Stimulated activated naive CD4-positive, alpha-beta T cell (primary cell): ENCODE results near the gene TSHR.
"Not testable (repeated sequence)": the region's sequence is repeated elsewhere in the genome, so short reads cannot be mapped to it uniquely, and the experiment has no call there.

Experiments
- DNase-seq, 6 experiments: peaks; one replicate each; lab custom pipeline; 2025; lab: John Stamatoyannopoulos, UW

Gene TSHR

DNA sequence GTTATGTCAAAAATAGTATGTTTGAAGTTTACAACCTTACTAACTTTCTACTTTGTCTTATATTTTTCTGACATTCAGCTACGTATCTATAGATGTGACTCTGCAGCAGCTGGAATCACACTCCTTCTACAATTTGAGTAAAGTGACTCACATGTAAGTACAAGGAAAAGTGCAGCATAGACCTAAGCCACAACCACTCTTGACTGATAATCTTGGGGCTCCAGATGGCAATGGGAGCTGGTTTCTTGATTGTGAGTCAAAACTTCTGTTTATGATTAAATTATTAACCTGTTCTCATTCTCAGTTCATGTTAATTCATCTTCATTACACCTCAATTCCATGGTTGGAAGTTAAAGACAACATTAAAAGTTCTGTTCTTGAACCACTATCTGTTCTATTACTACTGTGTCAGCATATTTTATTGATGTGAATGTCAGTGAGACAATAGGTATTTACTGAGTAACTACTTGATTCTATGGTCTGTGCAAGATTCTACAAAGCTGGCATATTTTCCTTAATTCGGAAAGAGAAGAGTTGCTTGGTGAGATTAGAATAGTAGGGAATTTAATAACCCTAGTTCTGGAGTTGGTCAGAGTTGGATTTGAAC is 112.9 kb downstream of the TSHR start:
- no peak for DNase-seq

DNA sequence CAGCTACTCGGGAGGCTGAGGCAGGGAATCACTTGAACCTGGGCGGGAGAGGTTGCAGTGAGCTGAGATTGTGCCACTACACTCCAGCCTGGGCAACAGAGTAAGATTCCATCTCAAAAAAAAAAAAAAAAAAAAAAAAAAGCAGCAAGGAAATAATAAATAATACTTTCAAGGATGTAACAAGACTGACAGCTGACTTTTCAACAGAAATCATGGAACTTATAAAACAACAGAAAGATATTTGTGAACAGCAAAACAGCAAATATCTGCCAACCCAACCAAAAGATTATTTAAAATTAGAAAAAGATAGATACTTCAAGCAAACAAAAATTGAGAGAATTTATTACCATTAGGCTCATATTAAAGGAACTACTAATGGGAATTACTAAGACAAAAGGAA is 115.1 kb downstream of the TSHR start:
- DNase-seq: no peak

DNA sequence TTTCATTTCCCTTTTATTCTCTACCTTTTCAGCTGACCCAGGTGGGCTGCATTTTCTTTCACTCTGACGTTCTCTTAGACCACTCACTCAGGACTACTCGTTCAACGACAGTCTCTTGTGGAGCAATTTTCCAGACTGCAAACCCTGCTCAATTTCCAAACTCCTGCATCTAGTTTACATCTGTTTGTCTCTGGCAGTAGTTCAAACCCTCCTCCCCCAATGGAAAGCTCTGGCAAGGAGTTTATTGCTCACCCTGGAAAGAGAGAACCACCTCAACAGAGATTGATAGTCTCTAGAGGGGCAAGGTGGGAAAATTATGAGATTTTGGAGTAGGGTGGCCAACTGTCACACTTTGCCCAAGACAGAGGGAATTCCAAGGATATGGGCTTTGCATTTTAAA is 130.2 kb downstream of the TSHR start:
- no peak for DNase-seq

DNA sequence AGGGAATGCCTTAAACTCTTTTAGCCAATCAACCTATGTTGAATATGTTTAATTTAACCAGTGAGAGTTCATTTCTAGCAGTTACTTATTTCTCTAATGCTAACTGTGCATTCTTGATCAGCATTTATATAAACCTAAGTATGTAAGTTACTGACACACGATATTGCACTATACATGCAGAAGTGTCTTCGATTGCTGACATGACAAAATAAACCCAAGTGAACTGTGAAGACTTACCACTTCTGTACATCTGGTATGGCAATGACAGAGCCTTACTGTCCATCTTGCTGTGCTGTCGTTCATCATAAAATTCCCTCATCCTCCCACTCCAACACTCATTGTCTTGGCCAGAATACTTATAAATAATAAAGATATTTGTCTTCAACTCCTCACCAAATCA is 131.8 kb downstream of the TSHR start:
- no peak for DNase-seq

DNA sequence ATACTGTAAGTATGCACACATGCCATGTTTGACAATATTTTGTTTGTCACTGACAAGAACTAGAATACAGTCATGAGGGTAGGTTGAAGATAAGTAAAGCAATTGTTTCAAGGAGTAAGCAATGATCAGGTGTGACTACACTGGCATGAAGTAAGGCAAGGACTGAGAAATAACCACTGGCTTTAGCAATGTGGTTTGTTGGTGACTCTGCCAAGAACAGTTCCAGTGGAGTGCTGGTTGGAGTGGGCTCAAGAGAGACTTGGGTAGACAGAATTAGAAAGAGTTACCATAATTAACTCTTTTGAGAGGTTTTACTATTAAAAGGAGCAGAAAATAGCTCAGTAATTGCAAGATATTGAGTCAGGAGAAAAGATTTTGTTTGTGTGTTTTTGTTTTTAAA is 135.7 kb downstream of the TSHR start:
- DNase-seq: no peak

DNA sequence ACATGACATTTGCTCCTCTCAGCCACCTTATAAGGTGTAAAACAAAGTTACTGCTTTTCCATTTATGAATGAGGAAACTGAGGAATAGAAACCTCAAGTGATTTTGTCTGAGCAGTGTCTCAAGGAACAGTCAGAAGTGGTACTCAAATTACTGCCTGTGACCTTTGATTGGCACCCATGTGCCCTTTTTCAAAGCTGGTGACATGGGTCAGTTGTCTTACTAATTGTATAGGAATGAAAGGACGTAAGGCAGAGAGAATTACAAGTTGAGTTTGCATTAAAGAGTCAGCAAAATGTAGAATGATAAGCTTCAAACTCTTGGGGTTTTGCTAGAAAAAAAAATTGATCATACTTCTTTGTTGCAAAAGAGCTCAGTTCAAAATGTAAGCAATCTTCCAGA is 136.2 kb downstream of the TSHR start:
- no peak for DNase-seq

DNA sequence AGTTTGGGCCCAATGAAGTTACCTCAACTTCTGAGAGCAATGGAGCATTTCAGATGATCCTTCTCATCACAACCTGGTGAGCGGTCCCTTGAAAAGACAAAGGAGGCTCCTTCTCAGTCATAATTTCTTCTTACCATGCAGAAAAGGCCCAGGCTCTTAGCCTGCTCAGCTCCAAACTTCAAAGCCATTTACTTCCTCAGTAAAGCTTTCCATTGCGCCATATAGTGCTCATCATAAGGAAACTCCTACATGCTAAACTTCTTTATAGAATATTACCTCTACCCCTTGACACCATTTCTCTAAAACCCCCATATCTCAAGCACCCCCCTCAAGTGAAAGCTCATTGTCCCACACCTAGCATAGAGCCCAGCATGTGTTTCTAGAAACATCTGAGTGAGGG is 138.2 kb downstream of the TSHR start:
- DNase-seq: no peak

DNA sequence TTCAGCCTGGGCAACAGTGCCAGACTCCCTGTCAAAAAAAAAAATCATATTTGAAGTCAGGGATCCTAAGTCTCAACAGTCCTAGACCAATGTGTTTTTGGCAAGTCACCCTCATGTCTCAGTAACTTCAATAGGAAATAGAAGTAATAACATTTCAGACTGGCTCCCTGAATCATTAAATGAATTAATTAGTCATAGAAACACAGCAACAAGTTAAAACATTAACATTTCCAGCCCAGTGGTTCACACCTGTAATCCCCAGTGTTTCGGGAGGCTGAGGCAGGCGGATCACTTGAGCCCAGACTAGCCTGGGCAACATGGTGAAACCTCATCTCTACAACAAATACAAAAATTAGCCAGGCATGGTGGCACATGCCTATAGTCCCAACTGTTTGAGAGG is 140.1 kb downstream of the TSHR start:
- DNase-seq: no peak

DNA sequence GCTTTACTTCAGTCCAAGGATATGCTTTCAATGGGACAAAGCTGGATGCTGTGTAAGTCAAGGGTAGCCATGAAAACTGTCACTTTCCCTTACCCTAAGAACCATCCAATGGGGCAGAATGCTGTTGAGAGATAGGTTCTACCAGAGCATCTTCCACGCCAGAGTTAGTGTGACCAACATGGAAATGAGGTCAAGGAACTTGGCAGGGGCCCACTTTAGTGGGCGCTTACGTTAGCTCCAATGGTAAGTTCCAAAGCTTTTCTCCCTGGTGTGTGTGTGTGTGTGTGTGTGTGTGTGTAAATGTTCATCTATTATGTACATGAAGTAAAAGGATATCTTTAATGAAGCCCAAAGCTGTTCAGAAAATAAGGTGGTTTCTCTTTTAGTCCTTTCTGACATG is 141.2 kb downstream of the TSHR start:
- no peak for DNase-seq

DNA sequence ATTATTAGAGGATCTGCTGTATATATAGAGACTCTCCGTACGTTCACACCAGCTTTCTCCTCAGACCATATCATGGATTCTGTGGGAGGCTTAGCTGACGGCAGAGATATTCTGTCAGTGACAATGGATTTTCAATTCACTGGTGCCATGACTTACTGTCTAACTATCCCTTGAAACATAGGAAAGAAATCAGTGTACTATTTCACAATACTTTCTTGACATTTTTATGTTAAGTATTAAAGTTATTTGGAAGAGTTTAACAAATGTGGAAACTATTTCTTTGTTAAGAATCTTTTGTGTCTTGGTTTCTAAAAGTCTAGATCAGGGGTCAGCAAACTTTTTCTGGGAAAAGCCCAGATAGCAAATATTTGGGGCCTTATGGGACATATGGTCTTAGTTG is 146.8 kb downstream of the TSHR start:
- DNase-seq: no peak

DNA sequence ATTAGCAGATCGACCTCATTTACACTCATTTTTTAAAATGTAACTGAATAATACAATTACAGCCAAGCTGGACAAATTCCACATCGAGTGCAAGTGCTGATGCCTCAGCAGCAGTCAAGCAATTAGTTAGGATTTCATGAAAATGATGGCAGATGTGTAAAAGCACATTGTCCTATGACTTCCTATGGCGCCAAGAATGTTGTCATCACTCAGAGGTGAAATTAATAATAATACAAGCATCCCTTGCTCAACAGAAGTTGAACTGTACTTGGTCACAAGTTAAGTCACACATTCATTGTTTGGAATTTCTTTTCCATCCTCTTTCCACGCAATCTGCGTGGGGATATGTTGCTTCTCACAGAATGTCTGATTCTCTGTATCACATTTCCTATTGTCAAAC is 148.0 kb downstream of the TSHR start:
- DNase-seq: no peak

DNA sequence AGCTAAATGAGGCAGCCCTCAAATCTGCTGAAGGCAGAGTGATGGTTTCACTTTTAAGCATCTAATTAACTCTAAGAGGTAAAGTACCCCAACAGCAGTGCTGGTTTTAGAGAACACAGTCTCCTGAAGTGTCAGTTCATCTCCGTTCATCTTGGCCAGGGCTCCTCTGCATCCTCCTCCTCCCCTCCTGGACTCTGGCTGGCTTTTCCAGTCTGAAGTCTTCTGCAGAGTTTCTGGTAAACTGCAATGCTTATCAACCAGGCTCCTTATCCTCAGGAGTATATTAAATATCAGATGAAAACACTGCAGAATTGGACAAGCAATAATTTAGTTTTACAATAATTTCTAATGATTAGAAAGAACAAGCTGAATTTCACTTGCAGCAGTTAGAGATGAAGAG is 150.0 kb downstream of the TSHR start:
- DNase-seq: no peak

DNA sequence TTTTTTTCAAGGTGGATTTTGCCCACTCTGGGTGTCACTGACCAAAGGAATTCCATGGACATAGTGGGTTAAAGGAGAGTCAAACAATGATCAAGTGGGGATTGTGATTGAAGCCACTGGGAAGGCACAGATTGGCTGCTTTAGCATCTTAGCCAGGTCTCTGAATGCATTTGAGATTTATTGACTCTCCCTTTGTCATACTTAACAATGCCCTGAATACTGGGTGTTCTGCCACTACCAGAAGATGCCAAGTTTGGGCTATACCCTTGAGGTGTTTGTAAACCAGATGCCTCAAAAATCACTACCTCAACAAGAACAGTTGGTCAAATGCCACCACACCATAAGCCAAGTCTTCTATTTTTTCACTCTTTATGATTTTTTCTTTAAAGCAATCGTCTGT is 150.5 kb downstream of the TSHR start:
- DNase-seq: no peak

DNA sequence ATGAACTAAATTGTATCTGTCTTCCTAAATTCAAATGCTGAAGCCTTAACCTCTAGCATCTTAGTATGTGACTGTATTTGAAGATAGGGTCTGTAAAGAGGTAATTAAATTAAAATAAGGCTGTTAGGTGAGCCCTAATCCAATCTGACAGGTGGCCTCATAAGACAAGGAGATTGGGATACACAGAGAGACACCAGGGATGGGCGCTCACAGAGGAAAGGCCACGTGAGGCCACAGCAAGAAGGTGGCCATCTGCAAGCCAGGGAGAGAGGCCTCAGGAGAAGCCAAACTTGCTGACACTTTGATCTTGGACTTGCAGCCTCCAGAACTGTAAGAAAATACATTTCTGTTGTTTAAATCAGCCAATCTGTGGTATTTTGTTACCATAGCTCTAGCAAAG is 154.8 kb downstream of the TSHR start:
- DNase-seq: no peak

DNA sequence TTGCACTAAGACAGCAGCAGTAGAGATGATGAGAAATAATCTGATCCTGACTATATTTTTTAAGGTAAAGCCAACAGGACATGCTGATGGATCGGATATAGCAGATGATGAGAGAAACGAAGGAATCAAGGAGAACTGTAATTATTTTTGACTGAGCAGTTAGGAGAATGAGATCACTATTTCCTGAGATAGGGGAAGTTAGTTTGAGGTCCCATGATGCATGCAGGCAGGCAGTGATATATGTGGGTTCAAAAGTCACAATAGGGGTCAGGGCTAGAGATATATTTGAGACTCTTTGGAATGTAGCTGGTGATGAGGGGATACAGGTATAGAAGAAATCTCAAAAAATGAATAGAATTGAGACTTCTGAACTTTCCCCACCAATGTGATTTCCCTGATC is 157.8 kb downstream of the TSHR start:
- DNase-seq: no peak

DNA sequence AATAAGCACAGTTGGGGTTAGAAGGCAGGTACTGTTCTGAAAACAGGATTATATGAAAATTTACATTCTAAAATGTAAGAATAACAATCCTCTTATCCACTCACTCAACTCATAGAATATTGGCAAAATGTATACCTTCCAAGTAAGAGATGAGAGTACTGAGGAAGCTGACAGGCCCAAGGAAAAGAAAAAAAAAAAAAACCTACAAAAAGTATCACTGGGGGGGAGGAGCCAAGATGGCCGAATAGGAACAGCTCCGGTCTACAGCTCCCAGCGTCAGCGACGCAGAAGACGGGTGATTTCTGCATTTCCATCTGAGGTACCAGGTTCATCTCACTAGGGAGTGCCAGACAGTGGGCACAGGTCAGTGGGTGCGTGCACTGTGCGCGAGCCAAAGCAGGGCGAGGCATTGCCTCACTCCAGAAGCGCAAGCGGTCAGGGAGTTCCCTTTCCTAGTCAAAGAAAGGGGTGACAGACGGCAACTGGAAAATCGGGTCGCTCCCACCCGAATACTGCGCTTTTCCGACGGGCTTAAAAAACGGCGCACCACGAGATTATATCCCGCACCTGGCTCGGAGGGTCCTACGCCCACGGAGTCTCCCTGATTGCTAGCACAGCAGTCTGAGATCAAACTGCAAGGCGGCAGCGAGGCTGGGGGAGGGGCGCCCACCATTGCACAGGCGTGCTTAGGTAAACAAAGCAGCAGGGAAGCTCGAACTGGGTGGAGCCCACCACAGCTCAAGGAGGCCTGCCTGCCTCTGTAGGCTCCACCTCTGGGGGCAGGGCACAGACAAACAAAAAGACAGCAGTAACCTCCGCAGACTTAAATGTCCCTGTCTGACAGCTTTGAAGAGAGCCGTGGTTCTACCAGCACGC is 158.8 kb downstream of the TSHR start:
- DNase-seq: not testable (repeated sequence)

DNA sequence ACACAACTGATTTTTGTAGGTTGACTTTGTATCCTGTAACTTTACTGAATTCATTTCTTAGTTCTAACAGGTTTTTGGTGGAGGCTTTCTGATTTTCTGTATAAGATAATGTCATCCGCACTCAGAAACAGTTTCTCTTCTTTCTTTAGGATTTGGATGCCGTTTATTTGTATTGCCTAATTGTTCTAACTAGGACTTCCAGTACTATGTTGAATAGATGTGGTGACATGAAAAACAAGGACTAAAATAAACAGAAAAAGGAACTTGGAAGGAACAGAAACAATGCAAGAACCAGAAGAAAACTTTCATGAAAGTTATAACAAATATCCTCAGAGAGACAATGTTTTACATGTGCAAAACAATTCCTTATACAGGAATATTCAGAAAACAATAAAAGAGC is 165.1 kb downstream of the TSHR start:
- no peak for DNase-seq

DNA sequence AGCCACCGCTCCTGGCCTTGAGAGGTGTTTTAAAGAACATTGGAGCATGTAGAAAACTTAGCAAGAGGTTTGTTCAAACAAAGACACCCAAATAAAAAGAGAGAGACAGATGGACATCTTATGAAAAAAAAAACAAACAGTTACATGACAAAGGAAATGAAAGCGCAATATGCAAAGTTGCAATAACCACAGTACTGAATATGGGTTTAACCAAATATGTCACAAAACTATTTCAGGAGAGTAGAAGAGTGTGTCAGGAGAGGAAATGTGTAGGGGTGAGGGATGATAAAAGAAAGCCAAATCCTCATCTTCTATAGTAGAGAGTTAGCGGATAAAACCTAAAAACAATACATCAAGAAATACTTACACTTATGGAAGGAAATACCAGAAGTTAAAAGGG is 166.9 kb downstream of the TSHR start:
- DNase-seq: no peak

DNA sequence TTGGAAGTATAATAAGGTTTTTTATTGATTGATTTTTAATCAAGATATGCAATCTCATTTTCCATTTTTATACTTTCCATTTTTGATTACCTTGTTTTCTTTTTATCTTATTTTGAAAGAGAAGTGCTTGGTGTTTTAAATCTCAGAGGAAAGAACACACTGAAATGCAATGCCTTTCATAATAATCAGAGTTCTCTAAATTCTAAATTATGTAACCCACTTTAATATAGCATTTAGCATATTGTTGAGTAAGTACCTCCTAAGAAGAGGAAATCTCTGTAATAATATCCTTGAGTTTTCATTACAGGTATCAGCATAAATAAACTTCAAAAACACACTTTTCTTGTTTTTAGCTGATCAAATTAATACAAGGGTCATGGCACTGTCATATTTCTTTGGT is 168.4 kb downstream of the TSHR start:
- DNase-seq: no peak

DNA sequence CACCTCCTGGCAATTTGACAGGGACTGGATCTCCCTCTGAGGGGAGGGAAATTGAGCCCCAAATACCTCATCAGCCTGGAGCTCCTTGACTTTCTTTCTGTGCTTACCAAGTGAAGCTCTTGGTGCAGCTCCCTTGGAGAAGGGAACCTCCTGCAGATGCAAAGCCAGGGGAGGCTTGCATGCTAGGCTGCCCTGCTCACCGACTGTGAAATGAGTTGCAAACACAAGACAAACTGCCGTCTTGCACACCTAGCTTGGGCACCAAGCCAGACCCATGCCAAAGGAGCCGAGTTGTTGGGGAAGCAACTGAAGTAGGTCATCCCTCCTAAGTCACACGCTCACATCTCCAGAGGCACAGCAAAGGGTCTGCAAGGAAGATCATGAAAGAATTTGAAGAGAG is 170.1 kb downstream of the TSHR start:
- DNase-seq: no peak

DNA sequence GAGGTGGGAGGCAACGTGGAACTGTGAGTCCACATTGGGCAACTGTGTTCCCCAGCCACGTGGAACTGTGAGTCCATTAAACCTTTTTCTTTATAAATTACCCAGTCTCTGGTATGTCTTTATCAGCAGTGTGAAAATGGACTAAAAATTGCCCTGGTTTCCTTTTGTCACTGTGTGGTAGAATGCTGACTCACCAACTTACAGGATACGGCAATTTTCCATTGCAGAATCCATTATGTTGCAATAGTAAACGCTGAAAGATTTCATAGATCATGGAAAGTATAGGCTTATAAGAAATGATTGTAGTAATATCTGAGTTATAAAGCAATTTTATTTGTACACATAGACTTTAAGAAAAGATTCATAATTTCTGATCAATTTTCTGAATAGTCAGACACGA is 172.4 kb downstream of the TSHR start:
- DNase-seq: no peak

DNA sequence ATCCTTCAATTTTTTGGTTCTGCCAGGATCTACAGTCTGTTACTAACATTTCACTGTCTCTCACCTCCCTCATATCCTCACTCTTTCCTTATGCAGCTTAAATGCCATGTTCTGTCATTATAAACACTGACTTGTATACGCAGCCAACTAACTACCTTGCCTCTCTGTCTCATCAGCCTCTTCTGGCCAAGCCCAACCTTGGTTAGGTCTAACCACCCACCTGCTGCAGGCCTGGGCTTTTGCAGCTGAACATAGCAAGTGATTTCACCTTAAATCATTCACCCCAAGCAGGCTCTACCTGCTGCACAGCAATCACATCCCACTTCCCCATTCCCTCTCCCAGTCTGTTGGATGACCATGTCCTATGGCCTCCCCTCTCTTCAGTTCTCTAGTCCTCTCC is 173.8 kb downstream of the TSHR start:
- DNase-seq: no peak

DNA sequence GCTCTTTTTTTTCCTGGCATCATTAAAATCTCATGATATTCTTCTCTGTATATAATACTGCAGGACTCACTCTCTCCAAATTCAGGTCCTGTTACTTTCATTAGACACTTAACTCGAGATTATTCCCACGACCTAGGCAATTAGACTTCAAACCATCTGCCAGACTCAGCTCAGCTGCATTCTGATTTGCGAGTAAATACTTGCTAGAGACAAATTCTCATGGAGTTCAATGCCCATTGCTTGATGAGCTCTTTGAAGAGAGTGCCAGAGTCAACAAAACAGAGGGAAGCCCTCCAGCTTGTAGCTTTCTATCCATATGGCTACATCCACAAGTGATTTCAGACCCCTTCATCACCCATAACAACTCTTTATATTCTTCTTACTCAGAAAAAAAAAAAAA is 177.0 kb downstream of the TSHR start:
- no peak for DNase-seq

DNA sequence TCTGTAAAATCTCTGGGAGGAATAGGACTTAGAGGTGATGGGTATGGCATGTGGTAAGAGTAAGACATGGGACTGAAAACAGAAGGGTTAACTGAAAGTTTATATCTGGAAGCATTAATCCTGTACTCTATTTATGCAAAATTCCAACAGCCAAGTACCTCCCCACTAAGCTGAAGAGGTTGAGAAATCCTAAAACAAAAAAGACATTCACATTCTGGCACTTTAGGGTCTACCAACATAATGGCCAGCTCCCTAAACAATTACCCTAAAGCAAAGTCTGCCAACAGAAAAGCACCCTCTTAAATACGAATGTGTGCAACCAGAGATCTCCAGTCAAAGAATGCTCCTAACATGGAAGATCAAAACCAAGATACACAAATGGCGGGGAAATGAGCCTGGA is 178.0 kb downstream of the TSHR start:
- no peak for DNase-seq
